NCI-H1694 treated with DMSO at 0.1 percent for 48 hours (cell line): ENCODE measurements around the gene TPO.
"Not testable (repeated sequence)": the region's sequence is repeated elsewhere in the genome, so short reads cannot be mapped to it uniquely, and the experiment has no call there.

Source experiments
- DNase-seq: peaks from one replicate; lab custom pipeline; 2025; lab: John Stamatoyannopoulos, UW

The TPO gene

GRCh38 chr2:1405967-1406366 lies 7.3 kb upstream of the TPO start:
- no peak for DNase-seq

- no peak for DNase-seq
These were observed 6.8 kb upstream of the TPO start for GRCh38 chr2:1406434-1406833.

- DNase-seq: no peak
These were observed 5.2 kb upstream of the TPO start for GRCh38 chr2:1407950-1408675.

GRCh38 chr2:1414121-1414520 lies 858 bp downstream of the TPO start:
- no peak for DNase-seq

- DNase-seq: not testable (repeated sequence)
These were observed 1.6 kb downstream of the TPO start for GRCh38 chr2:1414901-1415300.

- DNase-seq: no peak
These were observed 2.2 kb downstream of the TPO start for GRCh38 chr2:1415501-1415900.

GRCh38 chr2:1418566-1418965 lies 5.3 kb downstream of the TPO start:
- DNase-seq: no peak

GRCh38 chr2:1420746-1421480 lies 7.7 kb downstream of the TPO start:
- no peak for DNase-seq

GRCh38 chr2:1421731-1422130 lies 8.5 kb downstream of the TPO start:
- no peak for DNase-seq

- no peak for DNase-seq
These were observed 8.9 kb downstream of the TPO start for GRCh38 chr2:1422131-1422530.

GRCh38 chr2:1422716-1423285 lies 9.5 kb downstream of the TPO start:
- DNase-seq: no peak

GRCh38 chr2:1427086-1427485 lies 13.8 kb downstream of the TPO start:
- DNase-seq: no peak

GRCh38 chr2:1429895-1430294 lies 16.6 kb downstream of the TPO start:
- no peak for DNase-seq

- no peak for DNase-seq
These were observed 17.2 kb downstream of the TPO start for GRCh38 chr2:1430491-1430890.

GRCh38 chr2:1431886-1432400 lies 18.7 kb downstream of the TPO start:
- DNase-seq: no peak

- DNase-seq: no peak
These were observed 19.5 kb downstream of the TPO start for GRCh38 chr2:1432726-1433125.

GRCh38 chr2:1436369-1436768 lies 23.1 kb downstream of the TPO start:
- no peak for DNase-seq

GRCh38 chr2:1437101-1437500 lies 23.8 kb downstream of the TPO start:
- DNase-seq: no peak

- no peak for DNase-seq
These were observed 24.3 kb downstream of the TPO start for GRCh38 chr2:1437537-1437936.

GRCh38 chr2:1438972-1439371 lies 25.7 kb downstream of the TPO start:
- no peak for DNase-seq

- DNase-seq: no peak
These were observed 27.3 kb downstream of the TPO start for GRCh38 chr2:1440581-1440980.

GRCh38 chr2:1446301-1446700 lies 33.0 kb downstream of the TPO start:
- no peak for DNase-seq

GRCh38 chr2:1448009-1448408 lies 34.7 kb downstream of the TPO start:
- DNase-seq: no peak
